KMS-11 (cell line): Measurements from ENCODE around the gene PSMC1.

Experiments used
- H2AFZ ChIP-seq: fragments of 200-600 bp; sonication (generic); 2 replicates; pipeline ENCODE4 v1.6.1; 2016; ENCODE audit warnings: antibody characterized with exemption, mixed run types, low read depth
- H3K27ac ChIP-seq: fragments of 200-600 bp; sonication (generic); 2 replicates; pipeline ENCODE4 v1.6.1; 2016; ENCODE audit warnings: mild to moderate bottlenecking, mixed run types
- H3K27me3 ChIP-seq: fragments of 200-600 bp; sonication (generic); 2 replicates; pipeline ENCODE4 v1.6.1; 2017; ENCODE audit warnings: mild to moderate bottlenecking, low read depth, mixed run types, moderate library complexity; ENCODE audit not compliant: insufficient read depth
- H3K36me3 ChIP-seq: fragments of 200-600 bp; sonication (generic); 2 replicates; pipeline ENCODE4 v1.6.1; 2017; ENCODE audit warnings: mild to moderate bottlenecking, mixed run types; ENCODE audit not compliant: insufficient read depth
- H3K4me1 ChIP-seq: fragments of 200-600 bp; sonication (generic); 2 replicates; pipeline ENCODE4 v1.6.1; 2016; ENCODE audit warnings: mild to moderate bottlenecking, low read depth, mixed run types; ENCODE audit not compliant: poor library complexity, severe bottlenecking
- H3K4me2 ChIP-seq: fragments of 200-600 bp; sonication (generic); 2 replicates; pipeline ENCODE4 v1.7.0; 2016; ENCODE audit warnings: mild to moderate bottlenecking, mixed run types
- H3K4me3 ChIP-seq: fragments of 200-600 bp; sonication (generic); IDR thresholded peaks from 2 replicates; pipeline ENCODE4 v1.6.1; 2017; ENCODE audit warnings: low read depth, low read length, mixed read lengths; ENCODE audit not compliant: insufficient read depth
- H3K79me2 ChIP-seq: fragments of 200-600 bp; sonication (generic); 2 replicates; pipeline ENCODE4 v1.6.1; 2016; ENCODE audit warnings: low read depth, mixed run types; ENCODE audit not compliant: insufficient read depth
- H3K9ac ChIP-seq: fragments of 200-600 bp; sonication (generic); 2 replicates; pipeline ENCODE4 v1.6.1; 2016; ENCODE audit warnings: mild to moderate bottlenecking, mixed run types
- H4K20me1 ChIP-seq: fragments of 200-600 bp; sonication (generic); 2 replicates; pipeline ENCODE4 v1.6.1; 2016; ENCODE audit warnings: mild to moderate bottlenecking, mixed run types; ENCODE audit not compliant: insufficient read depth
- TF ChIP-seq, protein P1 (sequence below): fragments of 200-600 bp; sonication (generic); conservative IDR thresholded peaks from 2 replicates; pipeline ENCODE4 v1.6.1; 2017; ENCODE audit warnings: low read depth, mild to moderate bottlenecking, antibody characterized with exemption, low read length, moderate library complexity, mixed read lengths

PSMC1 gene

DNA sequence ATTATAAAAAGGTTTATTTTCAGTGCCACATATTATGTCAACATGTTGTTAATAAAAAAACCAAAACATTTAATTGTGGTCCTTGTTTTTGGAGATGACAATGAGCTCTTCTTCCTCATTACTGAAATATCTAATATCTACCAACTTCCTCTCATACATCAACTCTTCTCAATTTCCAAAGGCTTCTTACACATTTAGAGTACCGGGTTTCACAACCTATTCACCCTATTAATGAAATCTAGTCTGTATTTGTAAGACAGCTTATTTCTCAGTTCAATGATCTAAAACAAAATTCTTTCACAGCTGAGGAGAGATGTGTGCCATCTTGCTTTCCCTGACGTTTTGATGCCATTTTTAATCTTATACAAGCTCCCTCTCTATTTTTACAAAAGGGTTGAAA, 60.9 kb downstream of the PSMC1 start:
- no peak overlapping the region for H3K27ac ChIP-seq
- no peaks in the 10 kb centered on the region for H3K27me3 ChIP-seq
- TF ChIP-seq, protein P1, sequence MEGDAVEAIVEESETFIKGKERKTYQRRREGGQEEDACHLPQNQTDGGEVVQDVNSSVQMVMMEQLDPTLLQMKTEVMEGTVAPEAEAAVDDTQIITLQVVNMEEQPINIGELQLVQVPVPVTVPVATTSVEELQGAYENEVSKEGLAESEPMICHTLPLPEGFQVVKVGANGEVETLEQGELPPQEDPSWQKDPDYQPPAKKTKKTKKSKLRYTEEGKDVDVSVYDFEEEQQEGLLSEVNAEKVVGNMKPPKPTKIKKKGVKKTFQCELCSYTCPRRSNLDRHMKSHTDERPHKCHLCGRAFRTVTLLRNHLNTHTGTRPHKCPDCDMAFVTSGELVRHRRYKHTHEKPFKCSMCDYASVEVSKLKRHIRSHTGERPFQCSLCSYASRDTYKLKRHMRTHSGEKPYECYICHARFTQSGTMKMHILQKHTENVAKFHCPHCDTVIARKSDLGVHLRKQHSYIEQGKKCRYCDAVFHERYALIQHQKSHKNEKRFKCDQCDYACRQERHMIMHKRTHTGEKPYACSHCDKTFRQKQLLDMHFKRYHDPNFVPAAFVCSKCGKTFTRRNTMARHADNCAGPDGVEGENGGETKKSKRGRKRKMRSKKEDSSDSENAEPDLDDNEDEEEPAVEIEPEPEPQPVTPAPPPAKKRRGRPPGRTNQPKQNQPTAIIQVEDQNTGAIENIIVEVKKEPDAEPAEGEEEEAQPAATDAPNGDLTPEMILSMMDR: no peak
- H3K9ac ChIP-seq: no peak overlapping the region
- H2AFZ ChIP-seq: no peak overlapping the region
- no peaks in the 10 kb centered on the region for H3K4me1 ChIP-seq
- H4K20me1 ChIP-seq: no peaks in the 10 kb centered on the region
- no peak overlapping the region for H3K4me3 ChIP-seq
- no peak overlapping the region for H3K4me2 ChIP-seq
- H3K36me3 ChIP-seq: no peaks in the 10 kb centered on the region
- H3K79me2 ChIP-seq: no peaks in the 10 kb centered on the region

- TF ChIP-seq, protein P1: no peak
- no peak overlapping the region for H3K27ac ChIP-seq
- no peaks in the 10 kb centered on the region for H3K4me1 ChIP-seq
- no peaks in the 10 kb centered on the region for H3K36me3 ChIP-seq
- H3K4me2 ChIP-seq: no peak overlapping the region
- H3K9ac ChIP-seq: no peak overlapping the region
- H2AFZ ChIP-seq: no peak overlapping the region
- H3K4me3 ChIP-seq: no peak overlapping the region
- H3K79me2 ChIP-seq: no peaks in the 10 kb centered on the region
- no peaks in the 10 kb centered on the region for H4K20me1 ChIP-seq
- no peaks in the 10 kb centered on the region for H3K27me3 ChIP-seq
Measured at GRCh38 chr14:90318016-90318415, 61.7 kb downstream of the PSMC1 start.

DNA sequence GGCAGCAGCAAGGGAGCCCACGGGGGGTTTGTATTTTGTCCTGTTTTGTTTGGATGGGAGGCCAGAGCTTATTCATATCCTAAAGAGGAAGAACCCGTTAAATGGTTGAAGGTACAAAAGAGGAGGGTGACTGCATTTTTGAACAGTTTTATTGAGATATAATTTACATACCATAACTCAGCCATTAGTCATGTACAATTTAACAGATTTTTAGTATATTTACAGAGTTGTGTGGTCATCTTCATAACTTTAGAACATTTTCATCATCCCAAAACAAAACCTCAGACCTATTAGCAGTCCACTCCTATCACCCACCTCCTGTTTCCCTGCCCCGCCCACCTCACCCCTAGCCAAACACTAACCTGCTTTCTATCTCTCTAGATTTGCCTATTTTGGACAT, 62.8 kb downstream of the PSMC1 start:
- TF ChIP-seq, protein P1: no peak
- H2AFZ ChIP-seq: no peak overlapping the region
- no peaks in the 10 kb centered on the region for H3K36me3 ChIP-seq
- no peaks in the 10 kb centered on the region for H3K4me1 ChIP-seq
- no peaks in the 10 kb centered on the region for H3K27me3 ChIP-seq
- no peak overlapping the region for H3K4me2 ChIP-seq
- no peak overlapping the region for H3K9ac ChIP-seq
- H3K27ac ChIP-seq: no peak overlapping the region
- no peak overlapping the region for H3K4me3 ChIP-seq
- no peaks in the 10 kb centered on the region for H3K79me2 ChIP-seq
- H4K20me1 ChIP-seq: no peaks in the 10 kb centered on the region

- no peak overlapping the region for H2AFZ ChIP-seq
- H4K20me1 ChIP-seq: no peaks in the 10 kb centered on the region
- no peaks in the 10 kb centered on the region for H3K36me3 ChIP-seq
- no peak overlapping the region for H3K27ac ChIP-seq
- H3K79me2 ChIP-seq: no peaks in the 10 kb centered on the region
- H3K4me3 ChIP-seq: no peak overlapping the region
- H3K27me3 ChIP-seq: no peaks in the 10 kb centered on the region
- no peak overlapping the region for H3K4me2 ChIP-seq
- TF ChIP-seq, protein P1: no peak
- no peaks in the 10 kb centered on the region for H3K4me1 ChIP-seq
- no peak overlapping the region for H3K9ac ChIP-seq
Measured at GRCh38 chr14:90319634-90320541, 63.5 kb downstream of the PSMC1 start.
